ENCODE data around the gene SNX13. TPM values are rescaled to one million over a fixed set of nuclear protein-coding genes. Genes with fewer than 3 reads are reported as not detected.

The SNX13 gene
- total and polyA plus RNA-seq, 2 experiments from 2014 or later = 17.4 to 57.6 TPM

- H4K20me1 ChIP-seq (ENCODE audit: insufficient read depth, poor library complexity, severe bottlenecking) = peaks cover 52% of the 10 kb centered on the region
Measured at GRCh38 chr7:17934612-17935240, 5.6 kb downstream of the SNX13 start.

GRCh38 chr7:17934094-17934493, 6.2 kb downstream of the SNX13 start:
- Histone ChIP-seq H4K20me1 (ENCODE audit: insufficient read depth, poor library complexity, severe bottlenecking) (peaks cover 53% of the 10 kb centered on the region), H3K4me2 (no peak overlapping the region)
- WGBS (ENCODE audit: low lambda C conversion rate, missing lambda C conversion rate) = 81% methylated on average over 2 of the region's 2 CpGs

More at GRCh38 chr7:17934612-17935240, 5.6 kb downstream of the SNX13 start:
- DNase-seq (ENCODE audit: low spot score) = no peak
- TF ChIP-seq, protein P1, sequence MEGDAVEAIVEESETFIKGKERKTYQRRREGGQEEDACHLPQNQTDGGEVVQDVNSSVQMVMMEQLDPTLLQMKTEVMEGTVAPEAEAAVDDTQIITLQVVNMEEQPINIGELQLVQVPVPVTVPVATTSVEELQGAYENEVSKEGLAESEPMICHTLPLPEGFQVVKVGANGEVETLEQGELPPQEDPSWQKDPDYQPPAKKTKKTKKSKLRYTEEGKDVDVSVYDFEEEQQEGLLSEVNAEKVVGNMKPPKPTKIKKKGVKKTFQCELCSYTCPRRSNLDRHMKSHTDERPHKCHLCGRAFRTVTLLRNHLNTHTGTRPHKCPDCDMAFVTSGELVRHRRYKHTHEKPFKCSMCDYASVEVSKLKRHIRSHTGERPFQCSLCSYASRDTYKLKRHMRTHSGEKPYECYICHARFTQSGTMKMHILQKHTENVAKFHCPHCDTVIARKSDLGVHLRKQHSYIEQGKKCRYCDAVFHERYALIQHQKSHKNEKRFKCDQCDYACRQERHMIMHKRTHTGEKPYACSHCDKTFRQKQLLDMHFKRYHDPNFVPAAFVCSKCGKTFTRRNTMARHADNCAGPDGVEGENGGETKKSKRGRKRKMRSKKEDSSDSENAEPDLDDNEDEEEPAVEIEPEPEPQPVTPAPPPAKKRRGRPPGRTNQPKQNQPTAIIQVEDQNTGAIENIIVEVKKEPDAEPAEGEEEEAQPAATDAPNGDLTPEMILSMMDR (IDR thresholded peaks at IDR 0.05; ENCODE audit: poor library complexity) = no peak
- TF ChIP-seq EZH2phosphoT487 (IDR thresholded peaks at IDR 0.05; ENCODE audit: low read depth, severe bottlenecking, unreplicated experiment) (no peak), EZH2 (IDR thresholded peaks at IDR 0.05; ENCODE audit: borderline replicate concordance) (no peak)
- Histone ChIP-seq H3K79me2 (peaks cover 100% of the 10 kb centered on the region), H3K4me1 (ENCODE audit: insufficient read depth) (peaks cover 15% of the 10 kb centered on the region), H3K9me2 (replicated peaks; ENCODE audit: insufficient read depth) (no peaks in the 10 kb centered on the region), H3K27ac (no peak overlapping the region), H3K4me2 (no peak overlapping the region), H3K27me3 (no peaks in the 10 kb centered on the region), H3K9me3 (ENCODE audit: low read depth) (no peaks in the 10 kb centered on the region), H3K4me3 (no peak overlapping the region), H3K36me3 (replicated peaks; ENCODE audit: insufficient read depth, low read depth) (no peaks in the 10 kb centered on the region), H2AFZ (no peak overlapping the region)
- 96% methylated on average over 2 of the region's 2 CpGs for WGBS (ENCODE audit: low lambda C conversion rate, missing lambda C conversion rate)

DNA sequence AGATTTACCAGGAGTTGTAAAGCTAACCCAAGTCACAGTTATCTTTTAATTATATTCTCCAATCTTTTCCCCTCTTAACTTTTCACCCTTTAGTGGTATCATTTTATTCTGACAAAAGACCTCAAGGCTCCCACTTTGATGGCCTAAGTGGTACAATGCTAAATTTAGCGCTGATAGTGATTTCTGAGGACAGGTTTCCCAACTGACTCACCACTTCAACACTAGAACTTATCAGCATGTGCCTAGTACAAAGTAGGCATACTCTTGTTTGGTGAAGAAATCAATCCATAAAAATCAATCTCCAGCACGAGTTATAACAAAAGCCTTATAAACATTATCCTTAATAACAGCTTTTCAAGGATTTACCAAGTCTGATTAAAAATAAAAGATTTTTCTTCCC, 7.5 kb downstream of the SNX13 start:
- Histone ChIP-seq H3K36me3 (replicated peaks; ENCODE audit: insufficient read depth, low read depth) (no peaks in the 10 kb centered on the region), H3K4me2 (no peak overlapping the region), H4K20me1 (ENCODE audit: insufficient read depth, poor library complexity, severe bottlenecking) (peaks cover 63% of the 10 kb centered on the region), H3K9me2 (replicated peaks; ENCODE audit: insufficient read depth) (no peaks in the 10 kb centered on the region), H3K9me3 (ENCODE audit: low read depth) (no peaks in the 10 kb centered on the region), H3K27me3 (no peaks in the 10 kb centered on the region), H3K79me2 (peaks cover 100% of the 10 kb centered on the region), H2AFZ (no peak overlapping the region), H3K27ac (no peak overlapping the region), H3K4me1 (ENCODE audit: insufficient read depth) (peaks cover 7% of the 10 kb centered on the region), H3K4me3 (no peak overlapping the region)
- TF ChIP-seq, protein P1 (IDR thresholded peaks at IDR 0.05; ENCODE audit: poor library complexity) = no peak
- TF ChIP-seq EZH2 (IDR thresholded peaks at IDR 0.05; ENCODE audit: borderline replicate concordance) (no peak), EZH2phosphoT487 (IDR thresholded peaks at IDR 0.05; ENCODE audit: low read depth, severe bottlenecking, unreplicated experiment) (no peak)
- WGBS (ENCODE audit: low lambda C conversion rate, missing lambda C conversion rate) = 84% methylated on average over 2 of the region's 2 CpGs
- DNase-seq (ENCODE audit: low spot score) = no peak

More at GRCh38 chr7:17934094-17934493, 6.2 kb downstream of the SNX13 start:
- Histone ChIP-seq H3K27me3 (no peaks in the 10 kb centered on the region), H3K36me3 (replicated peaks; ENCODE audit: insufficient read depth, low read depth) (no peaks in the 10 kb centered on the region), H3K4me1 (ENCODE audit: insufficient read depth) (peaks cover 15% of the 10 kb centered on the region), H3K27ac (no peak overlapping the region), H3K9me3 (ENCODE audit: low read depth) (no peaks in the 10 kb centered on the region), H3K4me3 (no peak overlapping the region), H2AFZ (no peak overlapping the region), H3K9me2 (replicated peaks; ENCODE audit: insufficient read depth) (no peaks in the 10 kb centered on the region), H3K79me2 (peaks cover 100% of the 10 kb centered on the region)
- no peak for TF ChIP-seq EZH2phosphoT487 (IDR thresholded peaks at IDR 0.05; ENCODE audit: low read depth, severe bottlenecking, unreplicated experiment)
- DNase-seq (ENCODE audit: low spot score) = no peak

DNA sequence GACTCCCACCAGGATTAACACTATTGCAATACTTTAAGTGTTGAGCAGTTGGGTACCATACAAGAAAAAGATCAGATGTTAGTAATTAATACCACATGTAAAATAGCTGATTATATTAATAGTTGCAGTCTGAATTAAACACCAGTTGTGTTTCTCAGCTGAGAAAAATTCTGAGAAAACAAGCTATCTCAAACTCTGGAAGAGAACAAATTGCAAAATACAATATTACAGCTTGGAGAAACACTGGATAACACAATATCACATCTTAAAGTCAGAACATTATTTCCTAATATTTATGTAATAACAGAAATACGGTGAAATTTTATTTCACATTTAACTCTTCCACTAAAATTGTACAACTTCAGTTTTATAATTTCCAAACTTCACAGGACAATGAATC, 9.2 kb downstream of the SNX13 start:
- H3K9me3 ChIP-seq (ENCODE audit: low read depth) = no peaks in the 10 kb centered on the region
- H2AFZ ChIP-seq = no peak overlapping the region
- no peak for DNase-seq (ENCODE audit: low spot score)
- peaks cover 67% of the 10 kb centered on the region for H4K20me1 ChIP-seq (ENCODE audit: insufficient read depth, poor library complexity, severe bottlenecking)
- no peak overlapping the region for H3K27ac ChIP-seq
- no peak overlapping the region for H3K4me2 ChIP-seq
- H3K36me3 ChIP-seq (replicated peaks; ENCODE audit: insufficient read depth, low read depth) = no peaks in the 10 kb centered on the region
- TF ChIP-seq, protein P1 (IDR thresholded peaks at IDR 0.05; ENCODE audit: poor library complexity) = no peak
- TF ChIP-seq EZH2phosphoT487 (IDR thresholded peaks at IDR 0.05; ENCODE audit: low read depth, severe bottlenecking, unreplicated experiment) (no peak), EZH2 (IDR thresholded peaks at IDR 0.05; ENCODE audit: borderline replicate concordance) (no peak)
- WGBS (ENCODE audit: low lambda C conversion rate, missing lambda C conversion rate) = 94% methylated on average over 1 of the region's 1 CpG
- H3K4me1 ChIP-seq (ENCODE audit: insufficient read depth) = no peaks in the 10 kb centered on the region
- no peaks in the 10 kb centered on the region for H3K9me2 ChIP-seq (replicated peaks; ENCODE audit: insufficient read depth)
- H3K79me2 ChIP-seq = peaks cover 100% of the 10 kb centered on the region
- no peaks in the 10 kb centered on the region for H3K27me3 ChIP-seq
- H3K4me3 ChIP-seq = no peak overlapping the region

Data from hepatocyte (in vitro differentiated cells).